ENCODE results near the gene IQCE. TPM values are rescaled to one million over a fixed set of nuclear protein-coding genes. Genes with fewer than 3 reads are reported as not detected.

IQCE gene
- total RNA-seq, 1 donor from 2014 or later, result 5.2 TPM

DNA sequence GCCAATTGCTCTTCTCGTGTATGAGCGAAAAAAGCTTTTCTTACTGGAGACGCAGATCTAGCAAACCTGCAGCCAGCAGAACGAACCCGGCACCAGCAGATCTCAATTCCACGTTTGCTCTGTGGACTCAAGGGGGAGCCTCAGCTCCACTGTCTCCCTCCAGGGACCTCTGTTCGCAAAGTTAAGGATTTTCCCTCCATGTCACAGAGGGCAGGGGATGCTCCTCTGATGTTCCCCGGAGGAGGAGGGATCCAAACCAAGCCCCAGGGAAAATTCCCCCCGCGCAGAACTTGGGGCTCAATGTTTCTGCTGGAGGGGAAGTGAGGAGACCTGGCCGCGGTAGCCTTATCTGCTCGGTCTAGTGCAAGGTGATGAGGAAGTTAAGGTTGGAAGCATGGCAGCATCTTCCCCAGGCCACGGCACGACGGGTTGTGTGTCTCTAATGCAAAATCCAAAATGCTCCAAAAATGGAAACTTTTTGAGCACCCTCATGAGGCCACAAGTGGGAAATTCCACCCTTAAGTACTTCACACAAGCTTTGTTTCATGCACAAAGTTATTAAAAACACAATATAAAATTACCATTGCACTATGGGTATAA, 9.0 kb downstream of the IQCE start:
- Histone ChIP-seq H3K4me1 (peaks cover 4% of the 10 kb centered on the region), H3K27me3 (no peaks in the 10 kb centered on the region), H3K27ac (no peak overlapping the region), H3K9me3 (no peaks in the 10 kb centered on the region), H3K4me3 (no peak overlapping the region), H3K36me3 (no peaks in the 10 kb centered on the region)
- TF ChIP-seq POLR2A (IDR thresholded peaks at IDR 0.05), result no peak
- TF ChIP-seq, protein P1, sequence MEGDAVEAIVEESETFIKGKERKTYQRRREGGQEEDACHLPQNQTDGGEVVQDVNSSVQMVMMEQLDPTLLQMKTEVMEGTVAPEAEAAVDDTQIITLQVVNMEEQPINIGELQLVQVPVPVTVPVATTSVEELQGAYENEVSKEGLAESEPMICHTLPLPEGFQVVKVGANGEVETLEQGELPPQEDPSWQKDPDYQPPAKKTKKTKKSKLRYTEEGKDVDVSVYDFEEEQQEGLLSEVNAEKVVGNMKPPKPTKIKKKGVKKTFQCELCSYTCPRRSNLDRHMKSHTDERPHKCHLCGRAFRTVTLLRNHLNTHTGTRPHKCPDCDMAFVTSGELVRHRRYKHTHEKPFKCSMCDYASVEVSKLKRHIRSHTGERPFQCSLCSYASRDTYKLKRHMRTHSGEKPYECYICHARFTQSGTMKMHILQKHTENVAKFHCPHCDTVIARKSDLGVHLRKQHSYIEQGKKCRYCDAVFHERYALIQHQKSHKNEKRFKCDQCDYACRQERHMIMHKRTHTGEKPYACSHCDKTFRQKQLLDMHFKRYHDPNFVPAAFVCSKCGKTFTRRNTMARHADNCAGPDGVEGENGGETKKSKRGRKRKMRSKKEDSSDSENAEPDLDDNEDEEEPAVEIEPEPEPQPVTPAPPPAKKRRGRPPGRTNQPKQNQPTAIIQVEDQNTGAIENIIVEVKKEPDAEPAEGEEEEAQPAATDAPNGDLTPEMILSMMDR (IDR thresholded peaks at IDR 0.05), result peak in 1 of 3 experiments; percentile 23
- DNase-seq (ENCODE audit: extremely low spot score in 2 of 2), result no peak
- intact Hi-C loops (cut with DNase I), result no loop called here

GRCh38 chr7:2568521-2569223, 9.9 kb downstream of the IQCE start:
- Histone ChIP-seq H3K27ac (no peak overlapping the region), H3K27me3 (no peaks in the 10 kb centered on the region), H3K36me3 (peaks cover 0 to 3% of the 10 kb centered on the region in 2 donors), H3K4me3 (no peak overlapping the region), H3K9me3 (no peaks in the 10 kb centered on the region), H3K4me1 (peaks cover 4% of the 10 kb centered on the region)
- no peak for DNase-seq (ENCODE audit: extremely low spot score in 2 of 2)
- no peak for TF ChIP-seq POLR2A (IDR thresholded peaks at IDR 0.05)
- no peak for TF ChIP-seq POLR2AphosphoS5 (IDR thresholded peaks at IDR 0.05; ENCODE audit: insufficient read depth in 1 of 2, low read depth in 1 of 2)
- TF ChIP-seq, protein P1 (IDR thresholded peaks at IDR 0.05), result no peak
- intact Hi-C loops (cut with DNase I), result no loop called here

GRCh38 chr7:2569421-2569820, 10.6 kb downstream of the IQCE start:
- intact Hi-C loops (cut with DNase I), result no loop called here
- H3K36me3 ChIP-seq, result peaks cover 0 to 10% of the 10 kb centered on the region in 2 donors
- H3K9me3 ChIP-seq, result no peaks in the 10 kb centered on the region
- H3K27ac ChIP-seq, result no peak overlapping the region
- DNase-seq (ENCODE audit: extremely low spot score in 2 of 2), result no peak
- H3K4me3 ChIP-seq, result no peak overlapping the region
- peaks cover 4% of the 10 kb centered on the region for H3K4me1 ChIP-seq
- TF ChIP-seq, protein P1 (IDR thresholded peaks at IDR 0.05), result no peak
- no peak for TF ChIP-seq POLR2AphosphoS5 (IDR thresholded peaks at IDR 0.05; ENCODE audit: insufficient read depth in 1 of 2, low read depth in 1 of 2)
- TF ChIP-seq POLR2A (IDR thresholded peaks at IDR 0.05), result no peak
- H3K27me3 ChIP-seq, result no peaks in the 10 kb centered on the region

- H3K27me3 ChIP-seq, result no peaks in the 10 kb centered on the region
- H3K36me3 ChIP-seq, result peaks cover 0 to 10% of the 10 kb centered on the region in 2 donors
- no peak overlapping the region for H3K27ac ChIP-seq
- H3K4me1 ChIP-seq, result peaks cover 4% of the 10 kb centered on the region
- no peak overlapping the region for H3K4me3 ChIP-seq
- TF ChIP-seq, protein P1 (IDR thresholded peaks at IDR 0.05), result no peak
- TF ChIP-seq POLR2AphosphoS5 (IDR thresholded peaks at IDR 0.05; ENCODE audit: insufficient read depth in 1 of 2, low read depth in 1 of 2) (no peak), POLR2A (IDR thresholded peaks at IDR 0.05) (no peak)
- no peaks in the 10 kb centered on the region for H3K9me3 ChIP-seq
- intact Hi-C loops (cut with DNase I), result loop anchor here (10.0 kb wide), 1 partner anchor 115 kb away; the partner anchor contains the start of gene AMZ1
- DNase-seq (ENCODE audit: extremely low spot score in 2 of 2), result no peak
Observed at GRCh38 chr7:2570021-2570420, 11.2 kb downstream of the IQCE start.

GRCh38 chr7:2571409-2571808, 12.6 kb downstream of the IQCE start:
- intact Hi-C loops (cut with DNase I), result loop anchor here (10.0 kb wide), 1 partner anchor 113 kb away; the partner anchor contains the start of gene AMZ1
- DNase-seq (ENCODE audit: extremely low spot score in 2 of 2), result no peak
- no peaks in the 10 kb centered on the region for H3K27me3 ChIP-seq
- H3K27ac ChIP-seq, result no peak overlapping the region
- H3K9me3 ChIP-seq, result no peaks in the 10 kb centered on the region
- TF ChIP-seq POLR2A (IDR thresholded peaks at IDR 0.05), result no peak
- no peak for TF ChIP-seq POLR2AphosphoS5 (IDR thresholded peaks at IDR 0.05; ENCODE audit: insufficient read depth in 1 of 2, low read depth in 1 of 2)
- TF ChIP-seq, protein P1 (IDR thresholded peaks at IDR 0.05), result no peak
- H3K36me3 ChIP-seq, result peaks cover 0 to 10% of the 10 kb centered on the region in 2 donors
- H3K4me1 ChIP-seq, result peaks cover 4% of the 10 kb centered on the region
- H3K4me3 ChIP-seq, result no peak overlapping the region
